ENCODE data around the gene GFI1B. TPM values are rescaled to one million over a fixed set of nuclear protein-coding genes. Genes with fewer than 3 reads are reported as not detected.
A peak's percentile ranks its signal among the peaks of the same experiment; 100 is the strongest.

GFI1B gene
- total RNA-seq, 1 donor from 2014 or later: not detected

DNA sequence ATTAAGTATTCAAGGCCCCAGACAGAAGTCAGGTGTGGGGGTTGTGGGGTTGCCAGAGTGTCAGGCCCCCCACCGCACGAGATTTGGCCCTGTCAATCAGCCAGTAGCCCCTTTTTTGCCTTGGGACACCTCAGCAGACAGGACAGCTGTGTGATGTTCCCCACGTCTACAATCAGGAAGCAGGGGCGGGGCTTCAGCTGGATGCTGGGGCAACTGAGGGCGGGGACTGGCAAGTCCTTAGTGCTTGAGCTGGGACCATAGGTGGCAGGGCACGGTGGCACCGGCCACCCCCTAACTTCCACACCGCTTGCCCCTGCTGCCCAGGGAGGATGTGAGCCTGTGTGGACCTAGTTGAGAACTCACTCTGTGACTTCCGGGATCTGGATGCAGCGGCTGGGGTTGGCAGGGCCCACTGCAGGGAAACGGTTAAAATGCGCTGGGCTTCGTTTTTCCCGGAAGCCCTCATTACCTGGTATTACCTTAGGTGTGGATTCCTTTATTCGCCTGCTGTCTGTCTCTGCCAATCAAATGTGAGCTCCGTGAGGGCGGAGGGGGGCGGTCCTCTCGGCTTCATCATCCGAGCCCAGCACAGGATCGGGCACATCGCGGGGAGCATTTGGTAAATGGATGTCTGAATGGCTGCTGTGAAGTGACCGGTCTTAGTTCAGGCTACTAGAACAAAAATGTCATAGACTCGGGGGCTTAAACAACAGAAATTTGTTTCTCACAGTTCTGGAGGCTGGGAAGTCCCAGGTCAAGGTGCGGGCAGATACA is 44.8 kb downstream of the GFI1B start:
- FAIRE-seq (no peak), DNase-seq (ENCODE audit: low read depth) (no peak)
- Histone ChIP-seq H3K27me3 (ENCODE audit: control insufficient read depth, insufficient read depth, low read length) (no peaks in the 10 kb centered on the region), H3K4me3 (ENCODE audit: low read depth, low read length) (no peak overlapping the region), H3K36me3 (ENCODE audit: control insufficient read depth, insufficient read depth, low read length) (no peaks in the 10 kb centered on the region)
- TF ChIP-seq, protein P1, sequence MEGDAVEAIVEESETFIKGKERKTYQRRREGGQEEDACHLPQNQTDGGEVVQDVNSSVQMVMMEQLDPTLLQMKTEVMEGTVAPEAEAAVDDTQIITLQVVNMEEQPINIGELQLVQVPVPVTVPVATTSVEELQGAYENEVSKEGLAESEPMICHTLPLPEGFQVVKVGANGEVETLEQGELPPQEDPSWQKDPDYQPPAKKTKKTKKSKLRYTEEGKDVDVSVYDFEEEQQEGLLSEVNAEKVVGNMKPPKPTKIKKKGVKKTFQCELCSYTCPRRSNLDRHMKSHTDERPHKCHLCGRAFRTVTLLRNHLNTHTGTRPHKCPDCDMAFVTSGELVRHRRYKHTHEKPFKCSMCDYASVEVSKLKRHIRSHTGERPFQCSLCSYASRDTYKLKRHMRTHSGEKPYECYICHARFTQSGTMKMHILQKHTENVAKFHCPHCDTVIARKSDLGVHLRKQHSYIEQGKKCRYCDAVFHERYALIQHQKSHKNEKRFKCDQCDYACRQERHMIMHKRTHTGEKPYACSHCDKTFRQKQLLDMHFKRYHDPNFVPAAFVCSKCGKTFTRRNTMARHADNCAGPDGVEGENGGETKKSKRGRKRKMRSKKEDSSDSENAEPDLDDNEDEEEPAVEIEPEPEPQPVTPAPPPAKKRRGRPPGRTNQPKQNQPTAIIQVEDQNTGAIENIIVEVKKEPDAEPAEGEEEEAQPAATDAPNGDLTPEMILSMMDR (IDR thresholded peaks at IDR 0.05; ENCODE audit: insufficient read depth, low read length, severe bottlenecking): no peak

DNA sequence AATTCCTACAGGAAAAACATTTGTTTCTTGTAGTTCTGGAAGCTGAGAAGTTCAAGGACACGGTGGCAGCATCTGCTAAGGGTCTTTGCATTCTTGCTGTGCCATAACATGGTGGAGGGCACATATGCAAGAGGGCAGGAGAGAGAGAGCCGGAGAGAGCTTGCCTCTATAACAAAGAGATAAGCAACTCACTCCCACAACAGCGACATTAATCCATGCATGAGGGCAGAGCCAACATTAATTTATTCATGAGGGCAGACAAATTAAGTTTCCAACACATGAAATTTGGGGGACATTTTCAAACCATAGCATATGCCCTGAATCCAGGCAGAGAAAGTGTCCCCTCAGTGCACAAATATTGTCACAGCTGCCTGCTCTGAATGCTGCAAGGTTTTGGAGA is 47.9 kb downstream of the GFI1B start:
- no peaks in the 10 kb centered on the region for H3K27me3 ChIP-seq (ENCODE audit: control insufficient read depth, insufficient read depth, low read length)
- FAIRE-seq: no peak
- DNase-seq (ENCODE audit: low read depth): no peak
- TF ChIP-seq, protein P1 (IDR thresholded peaks at IDR 0.05; ENCODE audit: insufficient read depth, low read length, severe bottlenecking): no peak
- no peaks in the 10 kb centered on the region for H3K36me3 ChIP-seq (ENCODE audit: control insufficient read depth, insufficient read depth, low read length)
- no peak overlapping the region for H3K4me3 ChIP-seq (ENCODE audit: low read depth, low read length)

DNA sequence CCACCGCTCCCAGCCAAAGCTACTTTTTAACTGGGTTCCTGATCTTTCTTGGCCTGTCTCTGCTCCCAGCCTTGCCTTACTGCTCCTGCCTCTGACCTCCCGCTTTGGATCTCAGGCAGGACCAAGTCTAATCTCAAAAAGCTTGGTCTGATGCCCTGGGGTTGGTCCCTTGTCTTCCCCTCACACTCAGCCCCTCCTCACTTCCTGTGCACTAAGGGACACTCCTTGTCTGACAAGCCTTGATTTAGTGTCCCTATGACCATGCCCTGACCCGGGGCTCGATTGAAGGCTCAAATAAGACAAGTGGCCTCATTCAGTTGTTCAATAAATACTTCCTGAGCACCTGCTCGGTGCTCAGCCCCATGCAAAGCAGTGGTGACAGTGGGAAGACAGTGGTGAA is 48.6 kb downstream of the GFI1B start:
- TF ChIP-seq, protein P1 (IDR thresholded peaks at IDR 0.05; ENCODE audit: insufficient read depth, low read length, severe bottlenecking): no peak
- Histone ChIP-seq H3K27me3 (ENCODE audit: control insufficient read depth, insufficient read depth, low read length) (no peaks in the 10 kb centered on the region), H3K4me3 (ENCODE audit: low read depth, low read length) (no peak overlapping the region), H3K36me3 (ENCODE audit: control insufficient read depth, insufficient read depth, low read length) (no peaks in the 10 kb centered on the region)
- FAIRE-seq (no peak), DNase-seq (ENCODE audit: low read depth) (no peak)

DNA sequence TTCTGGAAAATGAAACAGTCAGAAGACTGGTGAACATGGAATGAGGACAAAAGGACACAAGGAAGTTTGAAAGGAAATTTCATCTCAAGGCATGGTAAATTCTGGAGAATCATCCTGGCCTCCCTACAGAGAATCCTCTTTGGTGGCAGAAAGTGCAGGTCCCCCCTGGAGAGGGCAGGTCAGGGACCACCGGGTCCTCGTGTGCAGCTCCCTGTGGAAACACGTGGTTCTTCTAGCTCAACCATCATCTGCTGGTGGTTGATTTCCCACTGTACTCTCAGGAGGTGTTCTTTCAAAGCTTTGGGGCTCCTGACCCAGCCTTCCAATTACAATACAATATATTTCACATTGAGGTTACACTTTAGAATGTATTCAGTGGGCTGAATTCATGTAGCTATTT is 49.7 kb downstream of the GFI1B start:
- H3K27me3 ChIP-seq (ENCODE audit: control insufficient read depth, insufficient read depth, low read length): no peaks in the 10 kb centered on the region
- H3K4me3 ChIP-seq (ENCODE audit: low read depth, low read length): no peak overlapping the region
- DNase-seq (ENCODE audit: low read depth) (no peak), FAIRE-seq (no peak)
- TF ChIP-seq, protein P1 (IDR thresholded peaks at IDR 0.05; ENCODE audit: insufficient read depth, low read length, severe bottlenecking): no peak
- H3K36me3 ChIP-seq (ENCODE audit: control insufficient read depth, insufficient read depth, low read length): peaks cover 1% of the 10 kb centered on the region

DNA sequence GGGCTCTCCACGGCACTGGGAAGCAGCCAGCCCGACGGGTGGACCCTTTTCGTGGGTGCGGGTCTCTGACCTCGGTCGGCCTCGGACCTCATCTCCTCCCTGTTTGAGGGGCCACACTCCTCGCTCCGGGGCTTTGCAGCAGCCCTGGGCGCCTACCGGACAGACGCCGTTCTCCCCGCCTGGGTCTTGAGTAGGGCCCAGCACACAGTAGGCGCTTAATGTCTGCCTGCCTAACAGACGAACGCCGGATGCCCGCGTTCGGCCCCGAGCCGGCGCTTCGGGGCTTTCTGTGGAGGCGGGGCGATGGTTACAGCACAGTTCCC is 51.5 kb downstream of the GFI1B start:
- no peak for FAIRE-seq
- no peak for DNase-seq (ENCODE audit: low read depth)
- H3K27me3 ChIP-seq (ENCODE audit: control insufficient read depth, insufficient read depth, low read length): no peaks in the 10 kb centered on the region
- peak overlapping the region; percentile 88 for H3K4me3 ChIP-seq (ENCODE audit: low read depth, low read length)
- TF ChIP-seq, protein P1 (IDR thresholded peaks at IDR 0.05; ENCODE audit: insufficient read depth, low read length, severe bottlenecking): no peak
- peaks cover 1% of the 10 kb centered on the region for H3K36me3 ChIP-seq (ENCODE audit: control insufficient read depth, insufficient read depth, low read length)
